ENCODE data around the gene RASAL2. TPM values are rescaled to one million over a fixed set of nuclear protein-coding genes. Genes with fewer than 3 reads are reported as not detected.

RASAL2 gene
- total and polyA plus RNA-seq, 2 of the 13 experiments (the other 11 are each of a cell fraction or from before 2014, with no cell fraction given), result 5.4 to 5.9 TPM

DNA sequence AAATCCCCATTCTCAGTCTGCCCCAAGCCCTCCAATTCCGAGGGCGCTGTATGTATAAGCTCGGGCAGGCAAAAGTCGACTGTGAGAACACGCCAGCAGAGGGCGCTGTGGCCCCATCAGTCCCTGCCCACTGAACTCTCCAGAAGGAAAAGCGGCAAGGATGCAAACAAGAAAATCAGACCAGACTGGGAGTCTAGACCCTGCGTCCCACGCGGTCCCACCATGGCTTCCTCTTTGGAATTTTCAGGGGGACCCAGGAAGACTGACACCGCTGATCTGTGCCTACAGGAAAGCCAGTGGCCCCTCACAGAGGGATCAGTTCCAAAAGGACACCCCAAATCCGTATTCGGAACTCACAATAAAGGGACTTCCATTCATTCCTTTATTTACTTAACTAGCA, 438.5 kb downstream of the RASAL2 start:
- no TSS peak for BruUV-seq (replicated peaks)
- no peak overlapping the region for H3K27ac ChIP-seq (ENCODE audit: extremely low read length, insufficient read depth, low read length)
- no peaks in the 10 kb centered on the region for H3K36me3 ChIP-seq (replicated peaks in 1 of 2; ENCODE audit: control insufficient read depth in 1 of 2, insufficient read depth in 2 of 2, low read length in 2 of 2)
- H2AFZ ChIP-seq (ENCODE audit: low read length), result peak overlapping the region; percentile 59
- H4K20me1 ChIP-seq (ENCODE audit: insufficient read depth, low read length), result no peaks in the 10 kb centered on the region
- peak overlapping the region; percentile 26; the same call in 1 of the 2 replicates for H3K9ac ChIP-seq (ENCODE audit: insufficient read depth, low read depth, low read length)
- WGBS (ENCODE audit: low lambda C conversion rate), result 12% methylated on average over 7 of the region's 13 CpGs
- H3K27me3 ChIP-seq (ENCODE audit: control insufficient read depth in 1 of 2, insufficient read depth in 2 of 2, low read length in 2 of 2), result peaks cover 0 to 10% of the 10 kb centered on the region in 2 experiments; a peak in 1 of 5 replicates
- CTCF ChIA-PET (ENCODE audit: low intra/inter-chr PET ratio, low total read pairs), result interaction anchor here (1.5 to 3.4 kb wide), 4 partner anchors 10 to 470 kb away, joined by 8 to 15 read pairs (median 10); no protein-coding TSS in a partner anchor
- FAIRE-seq (peak; percentile 93), ATAC-seq (peak; percentile 73), DNase-seq (ENCODE audit: low spot score) (peak; percentile 57)
- H3K4me2 ChIP-seq (ENCODE audit: low read depth, low read length), result peak overlapping the region; percentile 93
- peak overlapping the region; percentile 32 to 65 (median 44); a peak in 5 of 6 replicates for H3K4me3 ChIP-seq (replicated peaks in 1 of 3; ENCODE audit: insufficient read depth in 1 of 3, low read depth in 2 of 3, low read length in 3 of 3)
- no peaks in the 10 kb centered on the region for H3K9me3 ChIP-seq (ENCODE audit: low read length)
- POLR2A ChIA-PET, result interaction anchor here (1.0 kb wide), 1 partner anchor 10 kb away, joined by 8 read pairs; no protein-coding TSS in a partner anchor
- intact Hi-C loops (cut with micrococcal nuclease; ENCODE audit: unreplicated experiment), result loop anchor here (1.0 to 10.0 kb wide), 3 partner anchors 221 to 470 kb away; no protein-coding TSS in a partner anchor
- peaks cover 57% of the 10 kb centered on the region for H3K4me1 ChIP-seq (ENCODE audit: insufficient read depth, low read length)
- in situ Hi-C loops (cut with HindIII; ENCODE audit: extremely low pct_ligation_motif_present, low pct_unique_long_range_greater_than_20kb), result loop anchor here (5.0 kb wide), 3 partner anchors 220 to 470 kb away; no protein-coding TSS in a partner anchor
- H3K79me2 ChIP-seq (ENCODE audit: insufficient read depth, low read length), result no peaks in the 10 kb centered on the region
- TF ChIP-seq, protein P1, sequence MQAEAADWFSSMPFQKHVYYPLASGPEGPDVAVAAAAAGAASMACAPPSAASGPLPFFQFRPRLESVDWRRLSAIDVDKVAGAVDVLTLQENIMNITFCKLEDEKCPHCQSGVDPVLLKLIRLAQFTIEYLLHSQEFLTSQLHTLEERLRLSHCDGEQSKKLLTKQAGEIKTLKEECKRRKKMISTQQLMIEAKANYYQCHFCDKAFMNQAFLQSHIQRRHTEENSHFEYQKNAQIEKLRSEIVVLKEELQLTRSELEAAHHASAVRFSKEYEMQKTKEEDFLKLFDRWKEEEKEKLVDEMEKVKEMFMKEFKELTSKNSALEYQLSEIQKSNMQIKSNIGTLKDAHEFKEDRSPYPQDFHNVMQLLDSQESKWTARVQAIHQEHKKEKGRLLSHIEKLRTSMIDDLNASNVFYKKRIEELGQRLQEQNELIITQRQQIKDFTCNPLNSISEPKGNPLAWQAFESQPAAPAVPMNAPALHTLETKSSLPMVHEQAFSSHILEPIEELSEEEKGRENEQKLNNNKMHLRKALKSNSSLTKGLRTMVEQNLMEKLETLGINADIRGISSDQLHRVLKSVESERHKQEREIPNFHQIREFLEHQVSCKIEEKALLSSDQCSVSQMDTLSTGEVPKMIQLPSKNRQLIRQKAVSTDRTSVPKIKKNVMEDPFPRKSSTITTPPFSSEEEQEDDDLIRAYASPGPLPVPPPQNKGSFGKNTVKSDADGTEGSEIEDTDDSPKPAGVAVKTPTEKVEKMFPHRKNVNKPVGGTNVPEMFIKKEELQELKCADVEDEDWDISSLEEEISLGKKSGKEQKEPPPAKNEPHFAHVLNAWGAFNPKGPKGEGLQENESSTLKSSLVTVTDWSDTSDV (CRISPR knock-in tag; IDR thresholded peaks at IDR 0.05), result no peak
- TF ChIP-seq, protein P2, sequence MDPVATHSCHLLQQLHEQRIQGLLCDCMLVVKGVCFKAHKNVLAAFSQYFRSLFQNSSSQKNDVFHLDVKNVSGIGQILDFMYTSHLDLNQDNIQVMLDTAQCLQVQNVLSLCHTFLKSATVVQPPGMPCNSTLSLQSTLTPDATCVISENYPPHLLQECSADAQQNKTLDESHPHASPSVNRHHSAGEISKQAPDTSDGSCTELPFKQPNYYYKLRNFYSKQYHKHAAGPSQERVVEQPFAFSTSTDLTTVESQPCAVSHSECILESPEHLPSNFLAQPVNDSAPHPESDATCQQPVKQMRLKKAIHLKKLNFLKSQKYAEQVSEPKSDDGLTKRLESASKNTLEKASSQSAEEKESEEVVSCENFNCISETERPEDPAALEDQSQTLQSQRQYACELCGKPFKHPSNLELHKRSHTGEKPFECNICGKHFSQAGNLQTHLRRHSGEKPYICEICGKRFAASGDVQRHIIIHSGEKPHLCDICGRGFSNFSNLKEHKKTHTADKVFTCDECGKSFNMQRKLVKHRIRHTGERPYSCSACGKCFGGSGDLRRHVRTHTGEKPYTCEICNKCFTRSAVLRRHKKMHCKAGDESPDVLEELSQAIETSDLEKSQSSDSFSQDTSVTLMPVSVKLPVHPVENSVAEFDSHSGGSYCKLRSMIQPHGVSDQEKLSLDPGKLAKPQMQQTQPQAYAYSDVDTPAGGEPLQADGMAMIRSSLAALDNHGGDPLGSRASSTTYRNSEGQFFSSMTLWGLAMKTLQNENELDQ (CRISPR knock-in tag; IDR thresholded peaks at IDR 0.05; ENCODE audit: borderline replicate concordance), result no peak
- peak; percentile 31; the same call in 1 of the 2 replicates for TF ChIP-seq IRF2 (CRISPR knock-in tag; IDR thresholded peaks at IDR 0.05)
- TF ChIP-seq ZNF549 (CRISPR knock-in tag; IDR thresholded peaks at IDR 0.05), result no peak
- TF ChIP-seq ZMYM4 (CRISPR knock-in tag; IDR thresholded peaks at IDR 0.05), result no peak
- no peak for TF ChIP-seq LCORL (IDR thresholded peaks at IDR 0.05)
- 0 out of 2 replicates have a peak, but pooled peaks have one; percentile 36 for TF ChIP-seq LCORL (CRISPR knock-in tag; IDR thresholded peaks at IDR 0.05)
- TF ChIP-seq RAD51 (IDR thresholded peaks at IDR 0.05; ENCODE audit: borderline replicate concordance), result no peak
- no peak for TF ChIP-seq HOXD1 (CRISPR knock-in tag; IDR thresholded peaks at IDR 0.05)
- TF ChIP-seq, protein P3, sequence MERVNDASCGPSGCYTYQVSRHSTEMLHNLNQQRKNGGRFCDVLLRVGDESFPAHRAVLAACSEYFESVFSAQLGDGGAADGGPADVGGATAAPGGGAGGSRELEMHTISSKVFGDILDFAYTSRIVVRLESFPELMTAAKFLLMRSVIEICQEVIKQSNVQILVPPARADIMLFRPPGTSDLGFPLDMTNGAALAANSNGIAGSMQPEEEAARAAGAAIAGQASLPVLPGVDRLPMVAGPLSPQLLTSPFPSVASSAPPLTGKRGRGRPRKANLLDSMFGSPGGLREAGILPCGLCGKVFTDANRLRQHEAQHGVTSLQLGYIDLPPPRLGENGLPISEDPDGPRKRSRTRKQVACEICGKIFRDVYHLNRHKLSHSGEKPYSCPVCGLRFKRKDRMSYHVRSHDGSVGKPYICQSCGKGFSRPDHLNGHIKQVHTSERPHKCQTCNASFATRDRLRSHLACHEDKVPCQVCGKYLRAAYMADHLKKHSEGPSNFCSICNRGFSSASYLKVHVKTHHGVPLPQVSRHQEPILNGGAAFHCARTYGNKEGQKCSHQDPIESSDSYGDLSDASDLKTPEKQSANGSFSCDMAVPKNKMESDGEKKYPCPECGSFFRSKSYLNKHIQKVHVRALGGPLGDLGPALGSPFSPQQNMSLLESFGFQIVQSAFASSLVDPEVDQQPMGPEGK (CRISPR knock-in tag; IDR thresholded peaks at IDR 0.05), result no peak
- TF ChIP-seq, protein P4, sequence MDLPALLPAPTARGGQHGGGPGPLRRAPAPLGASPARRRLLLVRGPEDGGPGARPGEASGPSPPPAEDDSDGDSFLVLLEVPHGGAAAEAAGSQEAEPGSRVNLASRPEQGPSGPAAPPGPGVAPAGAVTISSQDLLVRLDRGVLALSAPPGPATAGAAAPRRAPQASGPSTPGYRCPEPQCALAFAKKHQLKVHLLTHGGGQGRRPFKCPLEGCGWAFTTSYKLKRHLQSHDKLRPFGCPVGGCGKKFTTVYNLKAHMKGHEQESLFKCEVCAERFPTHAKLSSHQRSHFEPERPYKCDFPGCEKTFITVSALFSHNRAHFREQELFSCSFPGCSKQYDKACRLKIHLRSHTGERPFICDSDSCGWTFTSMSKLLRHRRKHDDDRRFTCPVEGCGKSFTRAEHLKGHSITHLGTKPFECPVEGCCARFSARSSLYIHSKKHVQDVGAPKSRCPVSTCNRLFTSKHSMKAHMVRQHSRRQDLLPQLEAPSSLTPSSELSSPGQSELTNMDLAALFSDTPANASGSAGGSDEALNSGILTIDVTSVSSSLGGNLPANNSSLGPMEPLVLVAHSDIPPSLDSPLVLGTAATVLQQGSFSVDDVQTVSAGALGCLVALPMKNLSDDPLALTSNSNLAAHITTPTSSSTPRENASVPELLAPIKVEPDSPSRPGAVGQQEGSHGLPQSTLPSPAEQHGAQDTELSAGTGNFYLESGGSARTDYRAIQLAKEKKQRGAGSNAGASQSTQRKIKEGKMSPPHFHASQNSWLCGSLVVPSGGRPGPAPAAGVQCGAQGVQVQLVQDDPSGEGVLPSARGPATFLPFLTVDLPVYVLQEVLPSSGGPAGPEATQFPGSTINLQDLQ (CRISPR knock-in tag; IDR thresholded peaks at IDR 0.05), result no peak
- no peak for TF ChIP-seq ZNF251 (CRISPR knock-in tag; IDR thresholded peaks at IDR 0.05)
- TF ChIP-seq ZNF317 (CRISPR knock-in tag; IDR thresholded peaks at IDR 0.05), result 0 out of 2 replicates have a peak, but pooled peaks have one; percentile 19
- 0 out of 2 replicates have a peak, but pooled peaks have one; percentile 56 for TF ChIP-seq ZNF891 (CRISPR knock-in tag; IDR thresholded peaks at IDR 0.05)
- TF ChIP-seq FOSL2 (CRISPR knock-in tag; IDR thresholded peaks at IDR 0.05), result peak; percentile 29; the same call in 1 of the 2 replicates

Data from HepG2 (cell line).